Measurements from ENCODE around the gene ZNF195.
"Not testable (repeated sequence)": the region's sequence is repeated elsewhere in the genome, so short reads cannot be mapped to it uniquely, and the experiment has no call there.

Gene ZNF195

GRCh38 chr11:3412837-3413236, 33.9 kb upstream of the ZNF195 start:
- no peak for TF ChIP-seq CTCF (IDR thresholded peaks at IDR 0.05; ENCODE audit: extremely low read depth, insufficient read depth, missing control alignments)
- no peak for DNase-seq (ENCODE audit: low spot score)
- in situ Hi-C loops (cut with MboI; ENCODE audit: low pct_unique_long_range_greater_than_20kb, low sequenced_read_pairs, unreplicated experiment): no loop called here

GRCh38 chr11:3408722-3409121, 29.8 kb upstream of the ZNF195 start:
- in situ Hi-C loops (cut with MboI; ENCODE audit: low pct_unique_long_range_greater_than_20kb, low sequenced_read_pairs, unreplicated experiment): not testable (repeated sequence)
- TF ChIP-seq CTCF (IDR thresholded peaks at IDR 0.05; ENCODE audit: extremely low read depth, insufficient read depth, missing control alignments): peak; percentile 89
- DNase-seq (ENCODE audit: low spot score): peak; percentile 76

GRCh38 chr11:3408058-3408605, 29.2 kb upstream of the ZNF195 start:
- in situ Hi-C loops (cut with MboI; ENCODE audit: low pct_unique_long_range_greater_than_20kb, low sequenced_read_pairs, unreplicated experiment); DNase-seq (ENCODE audit: low spot score): not testable (repeated sequence)

- DNase-seq (ENCODE audit: low spot score); in situ Hi-C loops (cut with MboI; ENCODE audit: low pct_unique_long_range_greater_than_20kb, low sequenced_read_pairs, unreplicated experiment): not testable (repeated sequence)
Observed at GRCh38 chr11:3406937-3407336, 28.0 kb upstream of the ZNF195 start.

- DNase-seq (ENCODE audit: low spot score); in situ Hi-C loops (cut with MboI; ENCODE audit: low pct_unique_long_range_greater_than_20kb, low sequenced_read_pairs, unreplicated experiment): not testable (repeated sequence)
Observed at GRCh38 chr11:3406223-3406875, 27.4 kb upstream of the ZNF195 start.

GRCh38 chr11:3404076-3404925, 25.4 kb upstream of the ZNF195 start:
- DNase-seq (ENCODE audit: low spot score); in situ Hi-C loops (cut with MboI; ENCODE audit: low pct_unique_long_range_greater_than_20kb, low sequenced_read_pairs, unreplicated experiment): not testable (repeated sequence)

GRCh38 chr11:3402861-3403250, 23.9 kb upstream of the ZNF195 start:
- in situ Hi-C loops (cut with MboI; ENCODE audit: low pct_unique_long_range_greater_than_20kb, low sequenced_read_pairs, unreplicated experiment); DNase-seq (ENCODE audit: low spot score): not testable (repeated sequence)

GRCh38 chr11:3402181-3402860, 23.4 kb upstream of the ZNF195 start:
- in situ Hi-C loops (cut with MboI; ENCODE audit: low pct_unique_long_range_greater_than_20kb, low sequenced_read_pairs, unreplicated experiment); DNase-seq (ENCODE audit: low spot score): not testable (repeated sequence)

- DNase-seq (ENCODE audit: low spot score); in situ Hi-C loops (cut with MboI; ENCODE audit: low pct_unique_long_range_greater_than_20kb, low sequenced_read_pairs, unreplicated experiment): not testable (repeated sequence)
Observed at GRCh38 chr11:3401052-3401451, 22.1 kb upstream of the ZNF195 start.

- in situ Hi-C loops (cut with MboI; ENCODE audit: low pct_unique_long_range_greater_than_20kb, low sequenced_read_pairs, unreplicated experiment); DNase-seq (ENCODE audit: low spot score): not testable (repeated sequence)
Observed at GRCh38 chr11:3398509-3398908, 19.6 kb upstream of the ZNF195 start.

- DNase-seq (ENCODE audit: low spot score); in situ Hi-C loops (cut with MboI; ENCODE audit: low pct_unique_long_range_greater_than_20kb, low sequenced_read_pairs, unreplicated experiment): not testable (repeated sequence)
Observed at GRCh38 chr11:3398106-3398505, 19.2 kb upstream of the ZNF195 start.

GRCh38 chr11:3397210-3397609, 18.3 kb upstream of the ZNF195 start:
- DNase-seq (ENCODE audit: low spot score); in situ Hi-C loops (cut with MboI; ENCODE audit: low pct_unique_long_range_greater_than_20kb, low sequenced_read_pairs, unreplicated experiment): not testable (repeated sequence)

- in situ Hi-C loops (cut with MboI; ENCODE audit: low pct_unique_long_range_greater_than_20kb, low sequenced_read_pairs, unreplicated experiment); DNase-seq (ENCODE audit: low spot score): not testable (repeated sequence)
Observed at GRCh38 chr11:3395468-3395867, 16.5 kb upstream of the ZNF195 start.

GRCh38 chr11:3394956-3395355, 16.0 kb upstream of the ZNF195 start:
- DNase-seq (ENCODE audit: low spot score); in situ Hi-C loops (cut with MboI; ENCODE audit: low pct_unique_long_range_greater_than_20kb, low sequenced_read_pairs, unreplicated experiment): not testable (repeated sequence)

GRCh38 chr11:3393450-3393849, 14.5 kb upstream of the ZNF195 start:
- DNase-seq (ENCODE audit: low spot score); in situ Hi-C loops (cut with MboI; ENCODE audit: low pct_unique_long_range_greater_than_20kb, low sequenced_read_pairs, unreplicated experiment): not testable (repeated sequence)
